Keratinocyte (primary cell): ENCODE data around the gene KARS1.

Experiments used
- CTCF ChIP-seq, 3 experiments: IDR thresholded peaks in 1 of 3; conservative IDR thresholded peaks in 1 of 3; optimal IDR thresholded peaks in 1 of 3; 2 replicates in 2 of 3; 3 replicates in 1 of 3; pipeline versions ENCODE3 to v1.5.1; 2011; ENCODE audit warnings: low read length in 3 of 3, mild to moderate bottlenecking in 3 of 3, moderate library complexity in 2 of 3, control low read depth in 1 of 3, inconsistent platforms in 1 of 3; ENCODE audit not compliant: insufficient read depth in 2 of 3; ENCODE audit errors: extremely low read depth in 1 of 3
- EZH2 ChIP-seq: IDR thresholded peaks from one replicate; pipeline ENCODE4 v1.6.1; 2012; ENCODE audit warnings: inconsistent platforms, mild to moderate bottlenecking, low read length, moderate library complexity

- no peak for TF ChIP-seq CTCF (optimal IDR thresholded peaks at IDR 0.05 in 1 of 3, IDR thresholded peaks at IDR 0.05 in 1 of 3, conservative IDR thresholded peaks at IDR 0.05 in 1 of 3; ENCODE audit: extremely low read depth in 1 of 3, insufficient read depth in 2 of 3, low read length in 3 of 3)
- TF ChIP-seq EZH2: no peak
Observed at GRCh38 chr16:75653922-75654321, 6.5 kb upstream of the KARS1 start.
